ENCODE data around the gene PCDHB11. TPM values are rescaled to one million over a fixed set of nuclear protein-coding genes. Genes with fewer than 3 reads are reported as not detected.
"Not testable (repeated sequence)": the region's sequence is repeated elsewhere in the genome, so short reads cannot be mapped to it uniquely, and the experiment has no call there.

PCDHB11 gene
- total and polyA plus RNA-seq, 2 donors (not counting 1 experiment from before 2014, with no cell fraction given) = not detected

- CTCF ChIA-PET = interaction anchor here (0.9 kb wide), 1 partner anchor 10 kb away, joined by 3 read pairs; no protein-coding TSS in a partner anchor
- no peaks in the 10 kb centered on the region for H3K79me2 ChIP-seq (ENCODE audit: control insufficient read depth, insufficient read depth, low read length)
- Mint-ChIP-seq H3K4me3 (no peak overlapping the region), H3K27ac (no peak overlapping the region), H3K9me3 (ENCODE audit: insufficient read depth) (peaks cover 14% of the 10 kb centered on the region), H3K4me1 (no peaks in the 10 kb centered on the region), H3K27me3 (peaks cover 12% of the 10 kb centered on the region)
- peaks cover 2 to 31% (median 30%) of the 10 kb centered on the region in 3 donors for H3K9me3 ChIP-seq (ENCODE audit: control extremely low read depth in 1 of 3, control insufficient read depth in 2 of 3, insufficient read depth in 1 of 3, low read length in 2 of 3)
- H3K27ac ChIP-seq (ENCODE audit: low read length in 2 of 2) = no peak overlapping the region
- ATAC-seq (ENCODE audit: low read depth) = no peak
- peaks cover 0 to 17% (median 14%) of the 10 kb centered on the region in 4 experiments for H3K27me3 ChIP-seq (replicated peaks in 1 of 4; ENCODE audit: control extremely low read depth in 1 of 4, control insufficient read depth in 3 of 4, insufficient read depth in 4 of 4, low read length in 3 of 4)
- intact Hi-C loops (cut with micrococcal nuclease) = no loop called here
- no peak overlapping the region for H2AFZ ChIP-seq (ENCODE audit: insufficient read depth, low read depth, low read length, poor library complexity, severe bottlenecking)
- TF ChIP-seq EZH2 (IDR thresholded peaks at IDR 0.05; ENCODE audit: borderline replicate concordance, insufficient read depth, low read depth, low read length, poor library complexity, severe bottlenecking) (no peak), CTCF (IDR thresholded peaks at IDR 0.05) (no peak)
- no peaks in the 10 kb centered on the region for H4K20me1 ChIP-seq (ENCODE audit: control insufficient read depth, insufficient read depth, low read length, poor library complexity, severe bottlenecking)
- no peaks in the 10 kb centered on the region for H3K4me1 ChIP-seq (ENCODE audit: control insufficient read depth in 2 of 2, insufficient read depth in 2 of 2, low read length in 2 of 2)
- no peak overlapping the region for H3K4me3 ChIP-seq (ENCODE audit: control extremely low read depth in 1 of 5, extremely low read depth in 1 of 5, insufficient read depth in 1 of 5, low read depth in 2 of 5, low read length in 4 of 5)
- POLR2A ChIA-PET = no interaction called here
- 17% methylated on average over 12 of the region's 15 CpGs for WGBS (ENCODE audit: insufficient coverage)
- DNase-seq = no peak
- H3K4me2 ChIP-seq (replicated peaks; ENCODE audit: low read depth, low read length, poor library complexity, severe bottlenecking) = no peak overlapping the region
- no peaks in the 10 kb centered on the region for H3K36me3 ChIP-seq (replicated peaks in 1 of 2; ENCODE audit: control extremely low read depth in 1 of 2, control insufficient read depth in 1 of 2, extremely low read depth in 1 of 2, insufficient read depth in 2 of 2, low read length in 1 of 2)
- no peak overlapping the region for H3K9ac ChIP-seq (ENCODE audit: low read length)
Measured at GRCh38 chr5:141234109-141234667, 34.8 kb downstream of the PCDHB11 start.

GRCh38 chr5:141235922-141236321 is 36.5 kb downstream of the PCDHB11 start:
- H3K4me3 ChIP-seq (ENCODE audit: control extremely low read depth in 1 of 5, extremely low read depth in 1 of 5, insufficient read depth in 1 of 5, low read depth in 2 of 5, low read length in 4 of 5); ATAC-seq (ENCODE audit: low read depth); H2AFZ ChIP-seq (ENCODE audit: insufficient read depth, low read depth, low read length, poor library complexity, severe bottlenecking); DNase-seq; POLR2A ChIA-PET; H3K4me2 ChIP-seq (replicated peaks; ENCODE audit: low read depth, low read length, poor library complexity, severe bottlenecking); H3K27ac Mint-ChIP-seq; H3K9ac ChIP-seq (ENCODE audit: low read length); H3K4me1 ChIP-seq (ENCODE audit: control insufficient read depth in 2 of 2, insufficient read depth in 2 of 2, low read length in 2 of 2); H3K79me2 ChIP-seq (ENCODE audit: control insufficient read depth, insufficient read depth, low read length); H3K36me3 ChIP-seq (replicated peaks in 1 of 2; ENCODE audit: control extremely low read depth in 1 of 2, control insufficient read depth in 1 of 2, extremely low read depth in 1 of 2, insufficient read depth in 2 of 2, low read length in 1 of 2); H3K4me3 Mint-ChIP-seq; H3K27ac ChIP-seq (ENCODE audit: low read length in 2 of 2); H3K4me1 Mint-ChIP-seq; H4K20me1 ChIP-seq (ENCODE audit: control insufficient read depth, insufficient read depth, low read length, poor library complexity, severe bottlenecking); intact Hi-C loops (cut with micrococcal nuclease); CTCF ChIA-PET: not testable (repeated sequence)
- Mint-ChIP-seq H3K27me3 (peaks cover 27% of the 10 kb centered on the region), H3K9me3 (ENCODE audit: insufficient read depth) (peaks cover 16% of the 10 kb centered on the region)
- WGBS (ENCODE audit: insufficient coverage) = 52% methylated on average over 40 of the region's 40 CpGs
- peaks cover 4 to 47% (median 35%) of the 10 kb centered on the region in 3 donors for H3K9me3 ChIP-seq (ENCODE audit: control extremely low read depth in 1 of 3, control insufficient read depth in 2 of 3, insufficient read depth in 1 of 3, low read length in 2 of 3)
- peaks cover 0 to 32% (median 17%) of the 10 kb centered on the region in 4 experiments for H3K27me3 ChIP-seq (replicated peaks in 1 of 4; ENCODE audit: control extremely low read depth in 1 of 4, control insufficient read depth in 3 of 4, insufficient read depth in 4 of 4, low read length in 3 of 4)

All from B cell (primary cell).